HepG2 (cell line): ENCODE data around the gene KRABD2.

Source experiments
- ATAC-seq: fragments of 200-7000 bp; cut with Tn5 transposase; 3 replicates; pipeline ENCODE4 v1.9.1; 2020; ENCODE audit warnings: mild to moderate bottlenecking, moderate library complexity
- BruUV-seq: library from RNA; stranded (reverse); fragments of 400-500 nt; replicated peaks from 2 replicates; lab custom pipeline; 2021; lab: Mats Ljungman, UMichigan
- CTCF ChIA-PET: fragments of 300-600 bp; formaldehyde crosslinking; extraction: SDS; loops from one replicate; lab custom pipeline; 2021; ENCODE audit warnings: low total read pairs, inconsistent platforms, low intra/inter-chr PET ratio; lab: Yijun Ruan, JAX
- POLR2A ChIA-PET: fragments of 350-600 bp; sonication (Branson Sonifier 250); formaldehyde crosslinking; loops from one replicate; lab custom pipeline; 2020; ENCODE audit warnings: antibody characterized with exemption, inconsistent platforms; lab: Yijun Ruan, JAX
- DNase-seq: peaks from one replicate; pipeline ENCODE4 v3.0.0-alpha.2; 2015; ENCODE audit warnings: low spot score
- FAIRE-seq: peaks from 3 replicates; lab custom pipeline; 2011; peaks lifted over from hg19 to GRCh38; lab: Jason Lieb, UNC
- H2AFZ ChIP-seq: one replicate; pipeline ENCODE4 v1.6.1; 2011; ENCODE audit warnings: low read length, inconsistent platforms
- H3K27ac ChIP-seq: fragments of 300-600 bp; 3 replicates; pipeline ENCODE4 v1.8.0; 2011; ENCODE audit warnings: mixed run types, mild to moderate bottlenecking, mixed read lengths, low read length, inconsistent platforms; ENCODE audit not compliant: insufficient read depth; ENCODE audit errors: extremely low read length
- H3K27me3 ChIP-seq, 2 experiments: fragments of 200-600 bp in 1 of 2; 2 replicates in 1 of 2; 3 replicates in 1 of 2; pipeline versions ENCODE4 v1.6.0 to v1.8.0; 2011; ENCODE audit warnings: low read length in 2 of 2, mild to moderate bottlenecking in 2 of 2, moderate library complexity in 2 of 2, inconsistent platforms in 1 of 2; ENCODE audit not compliant: insufficient read depth in 2 of 2, control insufficient read depth in 1 of 2
- H3K36me3 ChIP-seq, 2 experiments: fragments of 200-600 bp in 1 of 2; replicated peaks in 1 of 2; 2 replicates in 1 of 2; 3 replicates in 1 of 2; pipeline versions ENCODE4 v1.5.1 to v1.8.0; 2011; ENCODE audit warnings: low read length in 2 of 2, inconsistent platforms in 1 of 2; ENCODE audit not compliant: insufficient read depth in 2 of 2, control insufficient read depth in 1 of 2
- H3K4me1 ChIP-seq: 2 replicates; pipeline ENCODE4 v1.5.1; 2012; ENCODE audit warnings: low read length, inconsistent platforms; ENCODE audit not compliant: insufficient read depth
- H3K4me2 ChIP-seq: 2 replicates; pipeline ENCODE4 v1.6.0; 2011; ENCODE audit warnings: low read depth, low read length, inconsistent platforms
- H3K4me3 ChIP-seq, 3 experiments: fragments of 200-600 bp in 1 of 3; sonication (generic), shearing (Covaris generic) in 1 of 3; replicated peaks in 1 of 3; 2 replicates each; pipeline ENCODE4 v1.5.1; 2011 to 2016; ENCODE audit warnings: low read length in 3 of 3, inconsistent platforms in 2 of 3, low read depth in 2 of 3, mild to moderate bottlenecking in 2 of 3, control low read depth in 1 of 3, mixed read lengths in 1 of 3; ENCODE audit not compliant: insufficient read depth in 1 of 3
- H3K79me2 ChIP-seq: one replicate; pipeline ENCODE4 v1.6.1; 2011; ENCODE audit warnings: low read length, inconsistent platforms; ENCODE audit not compliant: insufficient read depth
- H3K9ac ChIP-seq: 2 replicates; pipeline ENCODE4 v1.6.0; 2011; ENCODE audit warnings: mild to moderate bottlenecking, low read depth, low read length, inconsistent platforms; ENCODE audit not compliant: insufficient read depth
- H3K9me3 ChIP-seq: 2 replicates; pipeline ENCODE4 v1.5.1; 2012; ENCODE audit warnings: mild to moderate bottlenecking, low read length
- H4K20me1 ChIP-seq: 2 replicates; pipeline ENCODE4 v1.6.0; 2011; ENCODE audit warnings: inconsistent platforms, mild to moderate bottlenecking, low read length, moderate library complexity; ENCODE audit not compliant: insufficient read depth
- CENPBD1 ChIP-seq: sonication (generic); formaldehyde crosslinking; IDR thresholded peaks from 2 replicates; pipeline ENCODE4 v1.8.0; 2022; ENCODE audit warnings: missing genetic modification reagents, low read depth, mild to moderate bottlenecking, borderline replicate concordance
- JARID2 ChIP-seq: sonication (generic); formaldehyde crosslinking; IDR thresholded peaks from 2 replicates; pipeline ENCODE4 v1.8.1; 2023; ENCODE audit warnings: missing genetic modification reagents, inconsistent platforms; ENCODE audit not compliant: insufficient replicate concordance
- PATZ1 ChIP-seq: sonication (generic); formaldehyde crosslinking; IDR thresholded peaks from 2 replicates; pipeline ENCODE4 v1.4.0; 2020; ENCODE audit warnings: missing genetic modification reagents
- PHF20 ChIP-seq: sonication (generic); formaldehyde crosslinking; IDR thresholded peaks from 2 replicates; pipeline ENCODE4 v1.5.0; 2020; ENCODE audit warnings: mild to moderate bottlenecking, missing genetic modification reagents
- TEF ChIP-seq: sonication (generic); formaldehyde crosslinking; IDR thresholded peaks from 2 replicates; pipeline ENCODE4 v1.5.0; 2020; ENCODE audit warnings: missing genetic modification reagents
- ZNF33B ChIP-seq: sonication (generic); formaldehyde crosslinking; IDR thresholded peaks from 2 replicates; pipeline ENCODE4 v1.5.1; 2020; ENCODE audit warnings: mild to moderate bottlenecking, missing genetic modification reagents
- WGBS: methylation state at CpG from one replicate; pipeline ENCODE4 v1.1.6; 2017; ENCODE audit warnings: low lambda C conversion rate; 5-methylcytosine and 5-hydroxymethylcytosine counted together
- in situ Hi-C: cut with HindIII; loops from 2 replicates; pipeline ENCODE4 v1.10.0; 2017; ENCODE audit warnings: low pct_unique_long_range_greater_than_20kb; ENCODE audit not compliant: extremely low pct_ligation_motif_present
- intact Hi-C: fragments of 100-400 bp; cut with micrococcal nuclease; formaldehyde crosslinking; loops from one replicate; pipeline ENCODE4 v1.10.0; 2022; ENCODE audit not compliant: unreplicated experiment

KRABD2 gene

GRCh38 chr17:8391711-8392110 lies 15.2 kb upstream of the KRABD2 start:
- Histone ChIP-seq H4K20me1 (no peaks in the 10 kb centered on the region), H3K36me3 (no peaks in the 10 kb centered on the region), H3K27me3 (peaks cover 0 to 28% of the 10 kb centered on the region in 2 experiments; a peak in 4 of 5 replicates), H3K4me1 (peaks cover 9% of the 10 kb centered on the region), H2AFZ (no peak overlapping the region), H3K79me2 (no peaks in the 10 kb centered on the region), H3K9ac (no peak overlapping the region), H3K4me3 (peak overlapping the region in 1 of 3 experiments; percentile 32; a peak in 1 of 6 replicates), H3K9me3 (no peaks in the 10 kb centered on the region), H3K4me2 (peak overlapping the region; percentile 52), H3K27ac (no peak overlapping the region)
- in situ Hi-C loops, result no loop called here
- TF ChIP-seq TEF (CRISPR knock-in tag) (no peak), PHF20 (CRISPR knock-in tag) (no peak), ZNF33B (CRISPR knock-in tag) (no peak), PATZ1 (CRISPR knock-in tag) (0 out of 2 replicates have a peak, but pooled peaks have one; percentile 10), JARID2 (CRISPR knock-in tag) (no peak), CENPBD1 (CRISPR knock-in tag) (no peak)
- intact Hi-C loops, result no loop called here
- no TSS peak for BruUV-seq
- ChIA-PET CTCF (no interaction called here), POLR2A (interaction anchor here (1.2 kb wide), 1 partner anchor 9 kb away, joined by 4 read pairs; the partner anchor contains the start of gene RPL26)
- ATAC-seq (peak; percentile 25; the same call in 2 of the 3 replicates), DNase-seq (no peak), FAIRE-seq (no peak)
- 15% methylated on average over 4 of the region's 9 CpGs for WGBS
